GM21360 (cell line): ENCODE measurements around the gene GRM6.
A peak's percentile ranks its signal among the peaks of the same experiment; 100 is the strongest.

Source experiments
- ATAC-seq: cut with Tn5 transposase; IDR thresholded peaks from one replicate; pipeline ENCODE4 v1.9.1; 2021; ENCODE audit warnings: mild to moderate bottlenecking, moderate library complexity; ENCODE audit not compliant: unreplicated experiment

Gene GRM6

GRCh38 chr5:178994580-178995340 is at the start of gene GRM6:
TSS of gene GRM6 (minus strand) at chr5:178995320. CDS start at chr5:178994944, 376 bp downstream.
- ATAC-seq: no peak

GRCh38 chr5:179044765-179045164 is 49.6 kb upstream of the GRM6 start:
- no peak for ATAC-seq

GRCh38 chr5:179033004-179033580 is 38.0 kb upstream of the GRM6 start:
- ATAC-seq: no peak

- ATAC-seq: peak; percentile 85
These were observed 28.5 kb upstream of the GRM6 start, which contains the start of gene ZNF879 for GRCh38 chr5:179023528-179024189. TSS of gene ZNF879 (plus strand) at chr5:179023804. CDS start at chr5:179025005, 1,201 bp downstream.

GRCh38 chr5:179008667-179009066 is 13.5 kb upstream of the GRM6 start:
- ATAC-seq: no peak

- no peak for ATAC-seq
These were observed 11.4 kb upstream of the GRM6 start for GRCh38 chr5:179006564-179006963.

- no peak for ATAC-seq
These were observed 3.3 kb upstream of the GRM6 start for GRCh38 chr5:178998441-178998840.

- no peak for ATAC-seq
These were observed 2.1 kb upstream of the GRM6 start for GRCh38 chr5:178997191-178997590.

- ATAC-seq: no peak
These were observed 1.0 kb upstream of the GRM6 start for GRCh38 chr5:178996156-178996555.

- no peak for ATAC-seq
These were observed 196 bp upstream of the GRM6 start for GRCh38 chr5:178995341-178995690.

GRCh38 chr5:178993955-178994579 is 1.1 kb downstream of the GRM6 start:
- ATAC-seq: no peak

- no peak for ATAC-seq
These were observed 1.8 kb downstream of the GRM6 start for GRCh38 chr5:178993236-178993765.

- ATAC-seq: no peak
These were observed 2.7 kb downstream of the GRM6 start for GRCh38 chr5:178992291-178992895.

GRCh38 chr5:178991190-178992145 is 3.7 kb downstream of the GRM6 start:
- ATAC-seq: no peak

- ATAC-seq: no peak
These were observed 4.6 kb downstream of the GRM6 start for GRCh38 chr5:178990491-178990890.

GRCh38 chr5:178989311-178989710 is 5.8 kb downstream of the GRM6 start:
- no peak for ATAC-seq

GRCh38 chr5:178988436-178989220 is 6.5 kb downstream of the GRM6 start:
- ATAC-seq: no peak

- no peak for ATAC-seq
These were observed 8.7 kb downstream of the GRM6 start for GRCh38 chr5:178986326-178986960.
